Esophagus muscularis mucosa (tissue), 4 donors: ENCODE results near the gene LHPP. TPM values are rescaled to one million over a fixed set of nuclear protein-coding genes. Genes with fewer than 3 reads are reported as not detected.
A peak's percentile ranks its signal among the peaks of the same experiment; 100 is the strongest.

Source experiments
- DNase-seq: peaks from one replicate; pipeline ENCODE4 v3.0.0-alpha.2; 2017; ENCODE audit errors: extremely low spot score
- H3K27ac ChIP-seq, 4 donors: fragments of 200-600 bp; sonication (generic); replicated peaks in 1 of 4; 1 replicate in 3 of 4; 2 replicates in 1 of 4; pipeline ENCODE4 v1.5.1; 2016 to 2019; ENCODE audit warnings: mild to moderate bottlenecking in 1 of 4
- H3K27me3 ChIP-seq, 4 donors: fragments of 200-600 bp; sonication (generic); one replicate each; pipeline versions ENCODE4 v1.5.1 to v1.6.0; 2016 to 2019
- H3K36me3 ChIP-seq, 4 donors: fragments of 200-600 bp; sonication (generic); one replicate each; pipeline ENCODE4 v1.5.1; 2016 to 2019
- H3K4me1 ChIP-seq, 4 donors: fragments of 200-600 bp; sonication (generic); one replicate each; pipeline ENCODE4 v1.5.1; 2016 to 2019
- H3K4me3 ChIP-seq, 4 donors: fragments of 200-600 bp; sonication (generic); 1 replicate in 2 of 4; 2 replicates in 2 of 4; pipeline ENCODE4 v1.5.1; 2016 to 2019; ENCODE audit warnings: mild to moderate bottlenecking in 4 of 4, moderate library complexity in 1 of 4
- H3K9me3 ChIP-seq, 4 donors: fragments of 200-600 bp; sonication (generic); 1 replicate in 3 of 4; 2 replicates in 1 of 4; pipeline ENCODE4 v1.5.1; 2016 to 2019
- EP300 ChIP-seq: sonication (generic); formaldehyde crosslinking; IDR thresholded peaks from one replicate; pipeline ENCODE4 v1.6.1; 2017; ENCODE audit warnings: antibody characterized with exemption
- POLR2A ChIP-seq: fragments of 450-650 bp; IDR thresholded peaks from one replicate; pipeline ENCODE4 v1.6.1; 2017; ENCODE audit warnings: antibody characterized with exemption, moderate library complexity, mild to moderate bottlenecking, low read depth
- POLR2AphosphoS5 ChIP-seq, 2 donors: sonication (generic); formaldehyde crosslinking; IDR thresholded peaks; one replicate each; pipeline ENCODE4 v1.6.1; 2017; ENCODE audit warnings: antibody characterized with exemption in 2 of 2
- WGBS: methylation state at CpG from one replicate; pipeline ENCODE4 v1.1.5; 2018; 5-methylcytosine and 5-hydroxymethylcytosine counted together
- intact Hi-C: fragments of 100-400 bp; cut with DNase I; formaldehyde crosslinking; loops from one replicate; pipeline ENCODE4 v1.15.1; 2023
- total RNA-seq, 4 donors: library from RNA; depleted of rRNA; stranded (reverse); fragments of >200 nt; gene quantifications; one replicate each; pipeline versions ENCODE4 v1.1.0 to v1.2.1, GENCODE V29; 2016
- TF ChIP-seq, protein P1 (sequence below), 3 experiments: fragments of 200-600 bp in 2 of 3; fragments of 450-650 bp in 1 of 3; sonication (generic) in 2 of 3; IDR thresholded peaks; one replicate each; pipeline ENCODE4 v1.5.1; 2017 to 2019; ENCODE audit warnings: antibody characterized with exemption in 3 of 3, mild to moderate bottlenecking in 2 of 3, moderate library complexity in 1 of 3

LHPP gene
- total RNA-seq, 4 donors from 2014 or later: 10.8 to 20.9 (median 15.7) TPM

DNA sequence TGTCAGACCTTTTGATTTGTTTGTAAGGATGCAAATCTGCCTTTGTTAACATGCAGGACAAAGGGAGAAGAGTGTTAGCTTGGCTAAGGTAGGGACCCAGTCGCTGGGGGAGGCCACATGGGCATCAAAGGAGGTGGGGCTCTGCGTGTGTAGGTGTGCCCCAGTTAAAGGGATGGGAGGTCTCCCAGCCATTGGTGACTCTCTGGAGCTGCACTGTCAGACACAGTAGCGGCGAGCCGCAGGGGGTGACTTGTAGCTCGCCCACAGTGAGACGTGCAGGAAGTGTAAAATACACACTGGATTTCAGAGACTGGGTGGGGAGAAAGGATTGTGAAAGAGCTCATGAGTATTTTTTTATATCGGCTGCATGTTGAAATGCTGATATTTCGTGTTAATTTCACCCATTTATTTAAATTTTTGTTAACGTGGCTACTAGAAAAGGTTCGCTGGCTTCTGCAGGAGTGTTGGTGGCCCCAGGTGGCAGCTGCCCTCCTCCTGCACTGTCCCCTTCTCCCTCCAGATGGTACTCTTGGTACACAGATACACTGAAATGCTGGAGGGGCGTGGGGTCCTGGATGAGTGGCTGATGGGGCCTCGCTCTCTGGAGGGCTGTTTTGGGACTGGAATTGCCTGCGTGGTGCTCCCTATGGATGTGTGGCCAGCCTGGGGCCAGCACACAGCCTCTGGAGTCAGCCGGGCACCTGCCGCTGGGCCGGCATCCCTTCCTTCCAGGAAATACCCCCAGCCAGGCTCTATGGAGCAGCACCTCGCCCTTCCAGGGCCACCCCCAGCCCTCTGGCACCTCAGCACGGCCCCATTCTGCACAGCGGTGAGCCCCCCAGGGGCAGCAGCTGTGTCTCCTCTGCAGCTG is 59.2 kb downstream of the LHPP start:
- intact Hi-C loops: no loop called here
- no peak for DNase-seq
- H3K27ac ChIP-seq: no peak overlapping the region

DNA sequence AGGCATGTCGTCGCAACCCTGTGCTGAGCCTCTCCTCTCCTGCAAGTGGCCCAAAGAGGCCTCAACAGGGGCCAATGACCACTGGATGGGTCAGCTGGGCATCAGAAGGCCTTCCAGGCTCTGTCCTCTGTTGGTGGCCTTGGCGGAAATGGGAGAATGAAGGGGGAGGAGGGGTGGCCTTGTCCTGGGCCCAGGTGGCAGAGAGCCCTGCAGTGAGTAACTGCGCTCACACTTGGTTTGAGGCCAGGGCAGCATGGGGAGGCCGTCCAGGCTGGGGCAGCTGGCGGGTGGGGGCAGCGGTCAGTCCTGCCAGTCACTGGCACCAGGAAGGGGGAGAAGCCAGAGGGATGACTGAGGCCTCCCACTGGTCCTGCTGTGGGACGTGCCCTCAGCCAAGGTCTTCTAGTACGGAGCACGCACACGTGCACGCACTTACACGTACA is 59.8 kb downstream of the LHPP start:
- no peak for TF ChIP-seq POLR2AphosphoS5 (IDR thresholded peaks at IDR 0.05)
- TF ChIP-seq, protein P1, sequence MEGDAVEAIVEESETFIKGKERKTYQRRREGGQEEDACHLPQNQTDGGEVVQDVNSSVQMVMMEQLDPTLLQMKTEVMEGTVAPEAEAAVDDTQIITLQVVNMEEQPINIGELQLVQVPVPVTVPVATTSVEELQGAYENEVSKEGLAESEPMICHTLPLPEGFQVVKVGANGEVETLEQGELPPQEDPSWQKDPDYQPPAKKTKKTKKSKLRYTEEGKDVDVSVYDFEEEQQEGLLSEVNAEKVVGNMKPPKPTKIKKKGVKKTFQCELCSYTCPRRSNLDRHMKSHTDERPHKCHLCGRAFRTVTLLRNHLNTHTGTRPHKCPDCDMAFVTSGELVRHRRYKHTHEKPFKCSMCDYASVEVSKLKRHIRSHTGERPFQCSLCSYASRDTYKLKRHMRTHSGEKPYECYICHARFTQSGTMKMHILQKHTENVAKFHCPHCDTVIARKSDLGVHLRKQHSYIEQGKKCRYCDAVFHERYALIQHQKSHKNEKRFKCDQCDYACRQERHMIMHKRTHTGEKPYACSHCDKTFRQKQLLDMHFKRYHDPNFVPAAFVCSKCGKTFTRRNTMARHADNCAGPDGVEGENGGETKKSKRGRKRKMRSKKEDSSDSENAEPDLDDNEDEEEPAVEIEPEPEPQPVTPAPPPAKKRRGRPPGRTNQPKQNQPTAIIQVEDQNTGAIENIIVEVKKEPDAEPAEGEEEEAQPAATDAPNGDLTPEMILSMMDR (IDR thresholded peaks at IDR 0.05): no peak
- H3K9me3 ChIP-seq: no peaks in the 10 kb centered on the region
- peaks cover 9 to 36% (median 33%) of the 10 kb centered on the region in 4 donors for H3K4me1 ChIP-seq
- no peak overlapping the region for H3K4me3 ChIP-seq
- no peak for DNase-seq
- H3K36me3 ChIP-seq: no peaks in the 10 kb centered on the region
- no peaks in the 10 kb centered on the region for H3K27me3 ChIP-seq
- H3K27ac ChIP-seq: no peak overlapping the region
- intact Hi-C loops: no loop called here
- 97% methylated on average over 10 of the region's 13 CpGs for WGBS

More for the DNA sequence above, 59.2 kb downstream of the LHPP start:
- 82% methylated on average over 13 of the region's 20 CpGs for WGBS
- Histone ChIP-seq H3K4me1 (peaks cover 9 to 38% (median 36%) of the 10 kb centered on the region in 4 donors), H3K4me3 (no peak overlapping the region), H3K27me3 (no peaks in the 10 kb centered on the region), H3K36me3 (no peaks in the 10 kb centered on the region), H3K9me3 (no peaks in the 10 kb centered on the region)
- TF ChIP-seq, protein P1 (IDR thresholded peaks at IDR 0.05): no peak
- TF ChIP-seq POLR2A (no peak), POLR2AphosphoS5 (IDR thresholded peaks at IDR 0.05) (no peak), EP300 (no peak)

GRCh38 chr10:124522131-124522932 is 60.7 kb downstream of the LHPP start:
- WGBS: 82% methylated on average over 8 of the region's 13 CpGs
- H3K4me1 ChIP-seq: peaks cover 9 to 36% (median 33%) of the 10 kb centered on the region in 4 donors
- H3K9me3 ChIP-seq: no peaks in the 10 kb centered on the region
- H3K36me3 ChIP-seq: no peaks in the 10 kb centered on the region
- no peak for TF ChIP-seq POLR2AphosphoS5 (IDR thresholded peaks at IDR 0.05)
- no peak for TF ChIP-seq POLR2A
- no peak for TF ChIP-seq EP300
- TF ChIP-seq, protein P1 (IDR thresholded peaks at IDR 0.05): no peak
- H3K27me3 ChIP-seq: no peaks in the 10 kb centered on the region
- H3K4me3 ChIP-seq: peak overlapping the region in 1 of 4 donors; percentile 29
- peak overlapping the region in 2 of 4 donors; percentile 44 to 56 for H3K27ac ChIP-seq
- intact Hi-C loops: no loop called here
- DNase-seq: no peak

DNA sequence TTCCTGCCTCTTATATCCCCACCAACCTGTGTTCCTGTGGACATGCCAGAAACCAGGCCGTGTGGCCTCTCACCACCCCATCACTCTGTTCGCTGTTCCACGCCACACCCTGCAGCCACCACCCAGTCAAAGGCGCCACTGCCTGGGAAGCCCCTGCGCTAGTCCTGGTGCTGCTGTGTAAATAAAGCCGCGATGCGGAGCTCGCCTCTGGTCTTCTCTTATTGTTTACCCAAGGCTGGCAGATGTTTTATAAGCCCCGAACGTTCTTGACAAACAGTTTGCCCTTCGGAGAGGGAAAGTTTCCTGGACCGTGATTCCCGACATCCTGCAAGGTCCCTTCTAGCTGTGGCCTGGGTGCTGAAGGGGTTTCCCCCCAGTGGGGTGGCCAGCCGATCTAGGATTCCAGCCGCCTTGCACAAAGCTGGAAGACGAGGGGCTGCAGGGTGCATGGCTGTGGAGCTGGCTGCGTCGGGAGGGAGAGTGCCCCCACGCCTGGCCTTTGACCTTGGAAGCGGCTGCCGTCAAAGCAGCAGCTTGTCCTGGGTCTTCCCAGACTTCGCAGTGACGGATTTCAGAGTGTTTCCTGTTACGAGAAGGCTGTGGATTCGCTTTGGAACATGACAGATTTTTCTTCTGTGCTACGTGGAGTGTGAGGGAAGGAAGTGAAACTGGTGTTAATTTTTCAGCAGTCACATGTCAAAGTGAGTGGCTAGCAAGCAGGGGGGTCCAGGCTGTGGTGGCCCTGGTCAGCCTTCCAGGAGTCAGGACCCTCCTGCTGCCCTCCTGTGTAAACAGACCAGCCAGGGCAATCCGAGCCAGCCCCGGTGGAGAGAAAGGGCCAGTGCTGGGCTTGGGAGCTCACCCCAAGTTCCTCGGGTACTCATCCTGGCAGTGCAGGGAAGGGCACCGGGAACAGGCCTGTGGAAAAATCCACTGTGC is 61.6 kb downstream of the LHPP start:
- H3K27me3 ChIP-seq: no peaks in the 10 kb centered on the region
- DNase-seq: no peak
- TF ChIP-seq POLR2A (no peak), EP300 (peak; percentile 53), POLR2AphosphoS5 (IDR thresholded peaks at IDR 0.05) (no peak)
- peak overlapping the region; percentile 26 to 41 (median 32) for H3K4me3 ChIP-seq
- H3K27ac ChIP-seq: peak overlapping the region; percentile 44 to 56 (median 50)
- WGBS: 70% methylated on average over 27 of the region's 31 CpGs
- H3K36me3 ChIP-seq: no peaks in the 10 kb centered on the region
- peaks cover 9 to 36% (median 33%) of the 10 kb centered on the region in 4 donors for H3K4me1 ChIP-seq
- intact Hi-C loops: no loop called here
- H3K9me3 ChIP-seq: no peaks in the 10 kb centered on the region
